Stomach (tissue), 4 donors: ENCODE results near the gene SELENBP1.

ENCODE experiments used
- POLR2A ChIP-seq, 4 donors: fragments of 450-650 bp; IDR thresholded peaks; one replicate each; pipeline ENCODE4 v1.6.1; 2016; ENCODE audit warnings: antibody characterized with exemption in 4 of 4, control low read depth in 2 of 4, mild to moderate bottlenecking in 1 of 4, moderate library complexity in 1 of 4
- POLR2AphosphoS5 ChIP-seq, 3 donors: sonication (generic); formaldehyde crosslinking; IDR thresholded peaks; one replicate each; pipeline ENCODE4 v1.6.1; 2016; ENCODE audit warnings: antibody characterized with exemption in 3 of 3

DNA sequence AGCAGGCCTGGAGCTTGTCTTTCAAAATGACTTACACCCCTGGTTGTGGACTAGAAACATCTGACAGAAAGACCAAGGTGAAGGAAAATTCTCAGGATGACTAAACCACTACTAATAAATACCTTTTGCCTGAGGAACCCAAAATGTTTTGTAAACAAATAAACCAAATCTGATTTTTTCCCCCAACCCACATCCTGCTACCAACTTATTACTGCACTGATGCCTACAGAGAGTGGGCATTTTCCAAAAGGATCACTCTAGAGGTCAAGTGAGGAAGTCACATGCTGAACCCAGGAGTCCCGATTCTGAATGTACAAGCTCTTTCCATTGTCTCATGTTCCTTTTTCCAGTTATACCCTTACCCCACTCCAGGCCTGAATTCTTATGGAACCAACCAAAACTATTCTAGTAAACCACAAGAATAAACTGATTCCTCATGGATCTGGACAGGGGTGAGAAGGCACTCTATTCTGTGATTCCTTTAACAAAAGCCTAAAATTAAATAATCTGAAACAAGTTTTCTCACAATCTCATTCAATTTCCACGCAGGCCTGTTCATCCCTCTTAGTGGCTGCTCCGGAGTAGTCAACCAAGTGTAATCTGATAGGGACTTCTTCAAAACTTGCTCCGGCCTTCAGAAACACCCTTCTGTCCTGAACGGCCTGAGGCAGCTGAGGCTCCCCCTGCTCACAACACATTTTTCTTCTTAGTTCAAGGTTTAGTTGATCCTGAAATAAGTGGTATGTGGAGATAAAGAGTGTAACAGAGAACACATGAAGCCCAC lies 46.7 kb downstream of the SELENBP1 start:
- no peak for TF ChIP-seq POLR2A (IDR thresholded peaks at IDR 0.05)
- TF ChIP-seq POLR2AphosphoS5 (IDR thresholded peaks at IDR 0.05), result no peak
